SK-N-SH treated with all-trans-retinoic acid at 6 μM for 48 hours (cell line): ENCODE data around the gene SHOX.

ENCODE experiments used
- ARNTL ChIP-seq: fragments of 450-650 bp; formaldehyde crosslinking; IDR thresholded peaks from 2 replicates; pipeline ENCODE4 v1.5.0; 2020; ENCODE audit warnings: low read depth, mild to moderate bottlenecking, moderate library complexity, borderline replicate concordance
- CREB5 ChIP-seq: fragments of 250-450 bp; sonication (Bioruptor Pico); IDR thresholded peaks from 2 replicates; pipeline ENCODE4 v1.5.1; 2020; ENCODE audit warnings: low read depth, mild to moderate bottlenecking, moderate library complexity
- CSDC2 ChIP-seq: fragments of 250-450 bp; sonication (Bioruptor Pico); IDR thresholded peaks from 2 replicates; pipeline ENCODE4 v1.5.0; 2020; ENCODE audit warnings: mild to moderate bottlenecking, moderate library complexity
- GLIS3 ChIP-seq: fragments of 250-450 bp; sonication (Bioruptor Pico); IDR thresholded peaks from 2 replicates; pipeline ENCODE4 v1.5.0; 2020; ENCODE audit warnings: mild to moderate bottlenecking, moderate library complexity
- ISL1 ChIP-seq: fragments of 250-450 bp; sonication (Bioruptor Pico); IDR thresholded peaks from 2 replicates; pipeline ENCODE4 v2.1.2; 2022; ENCODE audit warnings: mild to moderate bottlenecking, moderate library complexity
- OSR1 ChIP-seq: fragments of 250-450 bp; sonication (Bioruptor Pico); IDR thresholded peaks from 2 replicates; pipeline ENCODE4 v1.8.0; 2022; ENCODE audit warnings: moderate library complexity, mild to moderate bottlenecking, inconsistent platforms
- PATZ1 ChIP-seq: fragments of 250-450 bp; sonication (Bioruptor Pico); IDR thresholded peaks from 2 replicates; pipeline ENCODE4 v1.8.0; 2020; ENCODE audit warnings: mild to moderate bottlenecking, moderate library complexity, borderline replicate concordance
- POU6F1 ChIP-seq: fragments of 250-450 bp; sonication (Bioruptor Pico); IDR thresholded peaks from 2 replicates; pipeline ENCODE4 v1.8.0; 2021; ENCODE audit warnings: low read depth, mild to moderate bottlenecking, moderate library complexity, borderline replicate concordance
- RARB ChIP-seq: fragments of 250-450 bp; sonication (Bioruptor Pico); IDR thresholded peaks from 2 replicates; pipeline ENCODE4 v1.8.0; 2021; ENCODE audit warnings: mild to moderate bottlenecking, moderate library complexity
- SNAI2 ChIP-seq: fragments of 250-450 bp; sonication (Bioruptor Pico); IDR thresholded peaks from 2 replicates; pipeline ENCODE4 v1.5.0; 2020; ENCODE audit warnings: mild to moderate bottlenecking, moderate library complexity
- ZC3H10 ChIP-seq: fragments of 250-450 bp; sonication (Bioruptor Pico); IDR thresholded peaks from 2 replicates; pipeline ENCODE4 v1.5.1; 2021; ENCODE audit warnings: mild to moderate bottlenecking, moderate library complexity
- ZFP3 ChIP-seq: fragments of 250-450 bp; sonication (Bioruptor Pico); IDR thresholded peaks from 2 replicates; pipeline ENCODE4 v1.5.0; 2020; ENCODE audit warnings: mild to moderate bottlenecking, moderate library complexity
- ZFP30 ChIP-seq: fragments of 450-650 bp; formaldehyde crosslinking; IDR thresholded peaks from 2 replicates; pipeline ENCODE4 v1.5.0; 2022; ENCODE audit warnings: mild to moderate bottlenecking, moderate library complexity
- ZNF70 ChIP-seq: fragments of 450-650 bp; formaldehyde crosslinking; IDR thresholded peaks from 2 replicates; pipeline ENCODE4 v1.5.0; 2020; ENCODE audit warnings: mild to moderate bottlenecking, moderate library complexity

- TF ChIP-seq OSR1 (CRISPR knock-in tag) (no peak), ZFP3 (no peak), GLIS3 (CRISPR knock-in tag) (no peak), ZC3H10 (CRISPR knock-in tag) (no peak), ARNTL (CRISPR knock-in tag) (no peak), PATZ1 (CRISPR knock-in tag) (no peak), CSDC2 (CRISPR knock-in tag) (no peak), ZFP30 (no peak), SNAI2 (no peak), CREB5 (no peak), RARB (no peak), ISL1 (no peak), ZNF70 (CRISPR knock-in tag) (no peak), POU6F1 (no peak)
These were observed 67.6 kb downstream of the SHOX start for GRCh38 chrX:698206-698605.
